Measurements from ENCODE around the gene C21orf58.

The C21orf58 gene

DNA sequence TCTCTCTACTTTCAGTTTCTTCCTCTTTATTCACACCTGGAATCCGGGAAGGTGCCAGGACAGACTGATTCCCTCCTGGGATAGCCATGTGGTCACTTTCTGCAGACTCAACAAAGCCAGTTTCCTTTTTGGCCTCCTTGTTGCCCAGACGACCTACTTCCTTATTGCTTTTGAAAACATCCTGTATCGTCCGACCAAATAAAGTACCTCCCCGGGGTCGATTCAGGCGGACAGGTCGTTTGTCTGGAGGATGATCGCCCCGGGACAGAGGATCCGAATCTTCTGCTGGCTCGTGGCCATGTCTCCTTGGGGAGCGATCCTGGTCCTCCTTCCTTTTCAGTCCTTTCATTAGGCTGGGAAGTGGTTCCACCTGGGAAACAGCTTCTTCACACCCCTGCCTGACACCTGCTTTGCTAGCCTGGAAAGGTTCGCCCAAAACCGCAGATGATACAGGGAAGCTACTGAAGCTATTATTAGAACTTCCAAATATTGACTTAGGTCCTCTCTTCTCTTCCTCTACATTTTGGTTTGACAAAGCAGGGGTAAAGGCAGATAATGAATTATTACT is 39.5 kb downstream of the C21orf58 start:
- TF ChIP-seq, protein P1, sequence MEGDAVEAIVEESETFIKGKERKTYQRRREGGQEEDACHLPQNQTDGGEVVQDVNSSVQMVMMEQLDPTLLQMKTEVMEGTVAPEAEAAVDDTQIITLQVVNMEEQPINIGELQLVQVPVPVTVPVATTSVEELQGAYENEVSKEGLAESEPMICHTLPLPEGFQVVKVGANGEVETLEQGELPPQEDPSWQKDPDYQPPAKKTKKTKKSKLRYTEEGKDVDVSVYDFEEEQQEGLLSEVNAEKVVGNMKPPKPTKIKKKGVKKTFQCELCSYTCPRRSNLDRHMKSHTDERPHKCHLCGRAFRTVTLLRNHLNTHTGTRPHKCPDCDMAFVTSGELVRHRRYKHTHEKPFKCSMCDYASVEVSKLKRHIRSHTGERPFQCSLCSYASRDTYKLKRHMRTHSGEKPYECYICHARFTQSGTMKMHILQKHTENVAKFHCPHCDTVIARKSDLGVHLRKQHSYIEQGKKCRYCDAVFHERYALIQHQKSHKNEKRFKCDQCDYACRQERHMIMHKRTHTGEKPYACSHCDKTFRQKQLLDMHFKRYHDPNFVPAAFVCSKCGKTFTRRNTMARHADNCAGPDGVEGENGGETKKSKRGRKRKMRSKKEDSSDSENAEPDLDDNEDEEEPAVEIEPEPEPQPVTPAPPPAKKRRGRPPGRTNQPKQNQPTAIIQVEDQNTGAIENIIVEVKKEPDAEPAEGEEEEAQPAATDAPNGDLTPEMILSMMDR (IDR thresholded peaks at IDR 0.05; ENCODE audit: extremely low read depth, missing control alignments): no peak
- no peak for DNase-seq (ENCODE audit: low spot score)

GRCh38 chr21:46274797-46275390 is 48.8 kb downstream of the C21orf58 start:
- TF ChIP-seq, protein P1 (IDR thresholded peaks at IDR 0.05; ENCODE audit: extremely low read depth, missing control alignments): no peak
- no peak for DNase-seq (ENCODE audit: low spot score)

DNA sequence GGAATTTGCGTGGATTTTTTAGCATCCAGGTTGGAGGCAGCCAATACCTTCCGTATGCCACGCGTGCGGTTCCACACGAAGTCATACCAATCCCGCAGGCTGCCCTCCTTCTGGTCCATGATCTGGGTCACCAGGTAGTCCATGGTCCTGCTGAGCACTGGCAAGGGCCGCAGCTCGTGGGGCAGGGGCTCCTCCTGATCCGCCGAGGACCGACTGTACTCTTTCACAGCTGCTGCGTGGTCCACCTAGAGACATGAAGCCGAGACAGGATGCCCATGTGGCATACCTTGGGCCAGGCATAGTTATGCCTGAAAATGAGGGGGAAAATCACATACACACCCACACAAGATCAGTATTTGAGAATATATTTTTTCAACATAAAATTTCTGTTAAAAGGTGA is 50.3 kb downstream of the C21orf58 start:
- TF ChIP-seq, protein P1 (IDR thresholded peaks at IDR 0.05; ENCODE audit: extremely low read depth, missing control alignments): no peak
- no peak for DNase-seq (ENCODE audit: low spot score)

- no peak for DNase-seq (ENCODE audit: low spot score)
These were observed 54.2 kb downstream of the C21orf58 start for GRCh38 chr21:46269466-46269865.

GRCh38 chr21:46268371-46268770 is 55.3 kb downstream of the C21orf58 start:
- DNase-seq (ENCODE audit: low spot score): no peak
- TF ChIP-seq, protein P1 (IDR thresholded peaks at IDR 0.05; ENCODE audit: extremely low read depth, missing control alignments): no peak

More at GRCh38 chr21:46269466-46269865, 54.2 kb downstream of the C21orf58 start:
- TF ChIP-seq, protein P1 (IDR thresholded peaks at IDR 0.05; ENCODE audit: extremely low read depth, missing control alignments): no peak

DNA sequence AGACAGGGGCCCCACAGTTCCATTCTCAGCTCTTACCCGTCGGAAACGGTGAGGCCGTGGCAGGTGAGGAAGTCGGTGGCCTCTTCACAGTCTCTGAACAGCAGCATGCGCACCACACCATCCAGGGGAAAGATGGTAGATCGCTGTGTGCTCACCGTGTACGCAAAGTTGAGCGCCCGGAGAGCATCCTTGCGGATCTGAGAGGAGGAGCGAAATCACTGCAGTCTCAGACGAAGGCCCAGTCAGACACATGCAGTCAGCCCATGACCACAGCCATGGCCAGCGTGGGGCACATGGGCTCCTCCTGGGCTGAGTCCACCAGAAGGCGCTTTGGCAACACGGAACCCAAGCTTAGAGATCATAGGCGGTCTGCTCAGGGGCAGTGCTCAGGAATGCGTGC is 56.7 kb downstream of the C21orf58 start:
- TF ChIP-seq, protein P1 (IDR thresholded peaks at IDR 0.05; ENCODE audit: extremely low read depth, missing control alignments): no peak
- DNase-seq (ENCODE audit: low spot score): no peak

GRCh38 chr21:46265736-46266525 is 57.7 kb downstream of the C21orf58 start:
- TF ChIP-seq, protein P1 (IDR thresholded peaks at IDR 0.05; ENCODE audit: extremely low read depth, missing control alignments): no peak
- DNase-seq (ENCODE audit: low spot score): no peak
